IPS-NIHi7 (cell line): ENCODE measurements around the gene TBC1D2.
"Not testable (repeated sequence)": the region's sequence is repeated elsewhere in the genome, so short reads cannot be mapped to it uniquely, and the experiment has no call there.

Experiments used
- DNase-seq: peaks from one replicate; pipeline ENCODE4 v3.0.0; 2012; ENCODE audit warnings: mixed read lengths; ENCODE audit errors: extremely low spot score

TBC1D2 gene, protein sequence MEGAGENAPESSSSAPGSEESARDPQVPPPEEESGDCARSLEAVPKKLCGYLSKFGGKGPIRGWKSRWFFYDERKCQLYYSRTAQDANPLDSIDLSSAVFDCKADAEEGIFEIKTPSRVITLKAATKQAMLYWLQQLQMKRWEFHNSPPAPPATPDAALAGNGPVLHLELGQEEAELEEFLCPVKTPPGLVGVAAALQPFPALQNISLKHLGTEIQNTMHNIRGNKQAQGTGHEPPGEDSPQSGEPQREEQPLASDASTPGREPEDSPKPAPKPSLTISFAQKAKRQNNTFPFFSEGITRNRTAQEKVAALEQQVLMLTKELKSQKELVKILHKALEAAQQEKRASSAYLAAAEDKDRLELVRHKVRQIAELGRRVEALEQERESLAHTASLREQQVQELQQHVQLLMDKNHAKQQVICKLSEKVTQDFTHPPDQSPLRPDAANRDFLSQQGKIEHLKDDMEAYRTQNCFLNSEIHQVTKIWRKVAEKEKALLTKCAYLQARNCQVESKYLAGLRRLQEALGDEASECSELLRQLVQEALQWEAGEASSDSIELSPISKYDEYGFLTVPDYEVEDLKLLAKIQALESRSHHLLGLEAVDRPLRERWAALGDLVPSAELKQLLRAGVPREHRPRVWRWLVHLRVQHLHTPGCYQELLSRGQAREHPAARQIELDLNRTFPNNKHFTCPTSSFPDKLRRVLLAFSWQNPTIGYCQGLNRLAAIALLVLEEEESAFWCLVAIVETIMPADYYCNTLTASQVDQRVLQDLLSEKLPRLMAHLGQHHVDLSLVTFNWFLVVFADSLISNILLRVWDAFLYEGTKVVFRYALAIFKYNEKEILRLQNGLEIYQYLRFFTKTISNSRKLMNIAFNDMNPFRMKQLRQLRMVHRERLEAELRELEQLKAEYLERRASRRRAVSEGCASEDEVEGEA

DNA sequence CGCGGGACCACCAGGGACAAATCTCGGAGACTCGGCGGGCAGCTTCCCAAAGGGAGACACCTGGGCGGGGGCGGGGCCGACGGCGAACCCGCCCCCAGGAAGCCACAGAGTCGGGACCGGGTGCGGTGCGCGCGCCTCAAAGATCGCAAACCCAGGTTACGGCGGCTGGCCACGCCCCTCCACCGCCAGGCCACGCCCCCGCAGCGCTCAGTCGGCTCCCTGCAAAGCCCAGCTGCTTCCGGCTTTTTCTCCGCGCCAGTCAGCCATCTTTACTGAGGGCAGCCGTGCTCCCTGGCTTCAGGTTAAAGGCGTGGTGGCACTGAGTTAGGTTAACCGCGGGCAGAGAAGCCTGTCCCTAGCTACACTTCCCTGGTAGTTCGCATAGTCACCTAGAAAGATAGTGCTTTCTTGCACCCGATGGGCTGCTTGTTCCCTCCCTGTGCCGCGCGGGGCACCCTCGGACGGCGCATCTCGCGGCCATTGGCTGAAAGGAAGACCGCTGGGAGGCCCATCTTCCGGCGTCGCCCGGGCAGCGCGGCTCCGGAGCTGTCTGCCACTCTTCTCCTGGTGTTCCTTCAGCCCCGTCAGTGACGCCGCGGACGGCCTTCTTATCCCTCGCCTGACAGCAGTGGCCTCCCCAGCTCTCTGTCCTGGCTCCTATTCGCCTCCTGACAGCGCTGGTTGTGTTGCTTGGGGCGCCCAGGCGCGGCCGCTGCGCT lies at the start of gene TBC1D2:
Gene TBC1D2 (minus strand): TSS at position 72 of the 719 bp plus-strand sequence. CDS start 108 bp downstream, outside the sequence.
- DNase-seq: peak; percentile 98

GRCh38 chr9:98304381-98304780 lies 48.9 kb upstream of the TBC1D2 start:
- no peak for DNase-seq

GRCh38 chr9:98303633-98304125 lies 48.2 kb upstream of the TBC1D2 start:
- DNase-seq: no peak

DNA sequence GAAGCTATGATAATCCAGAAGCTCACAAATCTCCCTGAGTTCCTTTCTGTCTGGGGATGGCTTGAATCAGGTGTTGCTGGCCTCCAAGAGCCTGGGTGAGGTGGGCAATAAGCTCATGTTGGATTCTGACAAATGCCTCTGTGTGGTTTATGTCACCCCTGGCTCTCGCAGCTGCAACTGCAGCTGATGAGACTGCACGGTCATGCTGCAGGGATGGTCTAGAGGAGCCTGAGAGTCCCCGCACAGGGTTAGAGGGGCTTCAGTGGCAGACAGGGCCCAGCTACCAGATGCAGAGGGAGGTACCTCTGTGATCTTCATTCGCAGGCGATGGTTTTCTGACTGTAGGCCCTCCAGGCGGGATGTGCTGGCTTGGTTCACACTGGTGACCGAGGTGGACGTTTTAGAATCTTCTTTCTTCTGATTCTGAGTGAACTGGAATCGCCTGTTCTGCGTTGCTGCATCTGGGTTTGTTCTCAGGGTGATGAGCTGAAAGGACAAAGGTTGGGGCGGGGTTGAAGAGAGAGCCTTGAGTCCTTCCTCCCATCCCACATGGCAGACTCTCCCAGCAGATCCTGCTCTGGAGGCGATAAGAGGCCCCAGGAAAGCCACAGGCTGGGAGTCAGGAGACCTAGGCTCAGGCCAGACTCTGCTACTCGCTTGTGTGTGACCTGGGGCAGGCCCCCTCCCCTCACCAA lies 47.6 kb upstream of the TBC1D2 start:
- DNase-seq: no peak

DNA sequence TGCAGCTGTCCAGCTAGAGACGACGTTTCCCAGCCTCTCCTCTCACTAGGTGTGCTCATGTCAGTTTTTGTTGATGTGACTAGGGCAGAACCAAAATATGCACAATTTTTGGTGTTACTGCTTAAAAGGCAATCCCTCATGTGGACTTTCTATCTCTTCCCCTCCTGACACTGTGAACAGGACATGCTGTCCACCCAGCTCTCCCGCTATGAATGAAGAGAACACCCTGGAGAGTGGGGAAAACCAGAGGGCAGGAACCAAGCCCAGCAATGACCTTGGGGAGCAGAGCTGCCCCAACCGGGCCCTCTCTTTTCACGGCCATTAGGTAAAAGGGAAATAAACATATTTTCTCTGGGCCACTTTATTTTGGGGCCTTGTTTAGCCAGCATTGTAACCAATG lies 46.7 kb upstream of the TBC1D2 start:
- no peak for DNase-seq

DNA sequence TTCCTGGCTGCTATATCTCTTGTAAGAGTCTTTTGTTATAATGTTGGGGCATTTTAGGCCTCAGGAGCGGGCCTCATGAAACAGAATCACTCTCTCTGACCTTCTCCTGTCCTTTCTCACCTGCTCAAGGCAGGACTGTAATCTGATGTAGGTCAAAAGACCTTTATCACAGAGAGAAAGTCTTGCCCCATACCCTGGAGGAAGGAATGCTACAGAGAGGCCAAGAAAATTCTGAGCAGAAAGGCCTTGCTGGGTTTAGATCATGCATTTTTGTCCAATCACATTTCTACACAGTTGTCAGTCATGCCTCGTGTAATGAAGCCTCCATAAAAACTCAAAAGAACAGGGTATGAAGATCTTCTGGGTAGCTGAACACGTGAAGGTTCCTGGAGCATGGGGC lies 45.2 kb upstream of the TBC1D2 start:
- no peak for DNase-seq

- DNase-seq: no peak
These were observed 43.0 kb upstream of the TBC1D2 start for GRCh38 chr9:98298476-98298875.

DNA sequence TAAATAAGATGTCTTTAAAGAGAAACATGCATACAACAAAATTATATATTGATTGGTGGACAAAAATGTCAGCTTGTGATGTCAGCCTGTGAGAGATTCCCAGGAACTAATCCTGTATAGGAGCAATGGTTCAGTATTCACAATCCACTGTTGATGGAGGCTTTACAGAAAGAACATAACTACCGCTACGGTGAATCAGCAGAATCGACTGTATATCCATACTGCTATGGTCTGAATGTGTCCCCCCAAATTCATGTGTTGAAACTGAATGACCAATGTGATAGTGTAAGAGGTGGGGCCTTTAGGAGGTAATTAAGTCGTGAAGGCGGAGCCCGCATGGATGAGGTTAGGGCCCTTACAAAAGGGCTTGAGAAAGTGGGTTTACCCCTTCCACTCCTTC lies 40.4 kb upstream of the TBC1D2 start:
- DNase-seq: no peak

GRCh38 chr9:98291820-98292219 lies 36.4 kb upstream of the TBC1D2 start:
- no peak for DNase-seq

- no peak for DNase-seq
These were observed 35.0 kb upstream of the TBC1D2 start for GRCh38 chr9:98290411-98290810.

GRCh38 chr9:98289614-98290201 lies 34.3 kb upstream of the TBC1D2 start:
- DNase-seq: no peak

DNA sequence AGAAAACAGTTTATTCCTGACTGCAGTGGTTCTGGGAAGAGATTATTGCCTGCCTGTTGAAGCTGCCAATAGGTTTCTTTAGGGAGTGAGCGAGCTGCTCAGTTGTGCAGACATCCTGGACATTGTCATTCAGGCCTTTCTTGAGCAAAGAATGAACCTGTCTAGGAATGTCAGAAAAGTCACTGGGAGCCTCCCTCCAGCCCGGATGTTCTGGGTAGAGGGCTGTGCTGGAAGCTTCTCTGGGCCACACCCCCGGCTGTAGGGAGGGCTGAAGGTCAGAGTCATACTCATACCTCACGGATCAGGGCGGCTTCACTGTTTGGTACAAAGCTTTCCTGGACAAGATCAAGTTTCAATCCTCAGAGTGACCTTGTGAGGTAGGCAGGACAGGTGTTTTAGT lies 33.4 kb upstream of the TBC1D2 start:
- no peak for DNase-seq

DNA sequence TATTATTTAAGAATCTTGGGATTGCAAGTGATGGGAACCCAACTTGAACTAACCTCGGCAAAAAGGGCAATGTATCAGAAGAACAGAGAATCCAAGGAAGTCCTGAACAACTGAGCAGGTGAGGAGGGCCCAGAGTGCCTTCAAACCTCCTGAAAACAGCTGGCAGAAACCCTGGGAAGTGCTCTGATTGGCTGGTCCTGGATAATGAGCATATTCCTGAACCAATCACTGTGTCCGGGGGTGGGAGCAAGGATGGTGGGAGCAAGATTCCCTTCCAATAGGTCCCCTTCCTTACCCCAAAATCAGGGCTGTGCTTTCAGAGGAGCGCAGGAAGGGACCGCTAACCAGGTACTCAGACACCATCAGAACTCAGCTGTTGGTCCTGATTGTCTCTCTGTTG lies 31.9 kb upstream of the TBC1D2 start:
- DNase-seq: peak; percentile 72

DNA sequence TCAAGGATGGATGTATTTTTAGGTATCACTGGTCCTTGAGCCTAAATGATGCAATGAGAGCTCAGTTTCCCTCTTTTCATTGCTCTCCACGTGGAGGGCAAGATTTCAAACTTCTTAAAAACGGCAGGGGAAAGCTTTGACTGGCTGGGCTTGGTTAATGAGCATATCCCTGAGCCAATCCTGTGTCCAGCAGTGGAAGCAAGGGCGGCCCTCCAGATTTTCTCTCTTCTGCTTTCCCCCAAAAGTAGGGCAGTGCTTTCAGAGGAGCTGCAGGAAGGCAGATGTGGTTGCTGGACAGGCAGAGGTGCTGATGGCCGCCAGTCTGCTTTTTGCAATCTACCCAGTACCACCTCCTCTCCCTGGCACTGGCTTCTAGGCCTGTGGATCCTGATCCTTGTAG lies 30.0 kb upstream of the TBC1D2 start:
- no peak for DNase-seq

DNA sequence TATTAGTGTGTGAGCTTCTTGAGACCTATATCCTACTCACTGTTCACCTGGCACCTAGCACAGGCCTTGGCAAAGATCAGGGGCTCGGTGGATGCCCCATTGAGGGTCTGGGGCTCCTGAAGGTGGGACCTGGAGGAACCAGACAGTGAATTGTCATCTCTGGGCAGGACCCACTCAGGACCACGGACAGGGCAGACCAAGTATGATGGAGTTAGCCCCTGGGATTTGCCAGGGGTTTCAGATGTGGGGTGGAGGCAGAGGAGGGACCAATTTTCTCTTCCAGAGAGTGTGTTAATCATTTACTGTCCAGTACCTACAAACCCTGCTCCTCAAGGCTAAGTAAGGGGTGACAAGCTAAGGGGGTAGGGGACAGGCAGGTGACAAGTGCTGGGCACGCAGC lies 29.3 kb upstream of the TBC1D2 start:
- no peak for DNase-seq

DNA sequence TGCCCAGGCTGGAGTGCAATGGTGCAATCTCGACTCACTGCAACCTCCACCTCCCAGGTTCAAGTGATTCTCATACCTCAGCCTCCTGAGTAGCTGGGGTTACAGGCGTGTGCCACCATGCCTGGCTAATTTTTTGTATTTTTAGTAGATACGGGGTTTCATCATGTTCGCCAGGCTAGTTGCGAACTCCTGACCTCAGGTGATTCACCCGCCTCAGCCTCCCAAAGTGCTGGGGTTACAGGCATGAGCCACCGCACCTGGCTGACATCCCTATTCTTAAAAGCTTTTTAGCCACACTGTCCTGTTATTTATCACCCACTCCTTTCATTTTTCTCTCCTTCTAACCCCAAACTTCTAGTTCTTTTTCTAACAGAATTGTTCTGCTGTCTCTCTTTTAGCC lies 27.7 kb upstream of the TBC1D2 start:
- DNase-seq: not testable (repeated sequence)

DNA sequence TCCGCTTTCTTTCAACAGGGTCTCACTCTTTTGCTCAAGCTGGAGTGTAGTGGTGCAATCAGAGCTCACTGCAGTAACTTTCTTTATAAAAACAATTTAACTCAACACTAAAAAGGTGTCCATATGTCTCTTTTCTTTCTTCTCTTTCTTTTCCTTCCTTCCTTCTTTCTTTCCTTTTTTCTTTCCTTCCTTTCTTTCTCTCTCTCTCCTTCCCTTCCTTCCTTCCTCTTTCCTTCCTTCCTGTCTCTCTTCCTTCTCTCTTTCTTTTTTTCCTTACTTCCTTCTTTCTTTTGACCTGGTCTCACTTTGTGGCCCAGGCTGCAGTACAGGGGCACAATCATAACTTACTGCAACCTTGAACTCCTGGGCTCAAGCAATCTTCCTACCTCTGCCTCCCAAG lies 25.8 kb upstream of the TBC1D2 start:
- DNase-seq: no peak

GRCh38 chr9:98280574-98280973 lies 25.1 kb upstream of the TBC1D2 start:
- no peak for DNase-seq

- DNase-seq: no peak
These were observed 24.7 kb upstream of the TBC1D2 start for GRCh38 chr9:98280162-98280561.

DNA sequence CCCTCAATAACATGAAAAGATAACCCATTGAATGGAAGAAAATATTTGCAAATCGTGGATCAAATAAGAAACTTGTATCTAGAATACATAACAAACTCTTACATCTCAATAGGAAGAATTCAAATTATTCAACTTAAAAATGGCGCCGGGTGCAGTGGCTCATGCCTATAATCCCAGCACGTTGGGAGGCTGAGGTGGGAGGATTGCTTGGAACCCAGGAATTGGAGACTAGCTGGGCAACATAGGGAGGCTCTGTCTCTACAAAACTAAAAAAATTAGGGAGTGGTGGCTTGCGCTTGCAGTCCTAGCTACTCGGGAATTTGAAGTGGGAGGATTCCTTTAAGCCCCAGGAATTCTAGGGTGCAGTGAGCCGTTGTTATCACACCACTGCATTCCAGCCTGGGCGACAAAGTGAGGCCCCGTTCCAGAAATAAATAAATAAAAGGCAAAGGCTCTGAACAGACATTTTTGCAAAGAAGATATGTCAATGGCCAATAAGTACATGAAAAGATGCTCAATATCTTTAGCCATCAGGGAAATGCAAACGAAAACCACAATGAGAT lies 21.5 kb upstream of the TBC1D2 start:
- no peak for DNase-seq

DNA sequence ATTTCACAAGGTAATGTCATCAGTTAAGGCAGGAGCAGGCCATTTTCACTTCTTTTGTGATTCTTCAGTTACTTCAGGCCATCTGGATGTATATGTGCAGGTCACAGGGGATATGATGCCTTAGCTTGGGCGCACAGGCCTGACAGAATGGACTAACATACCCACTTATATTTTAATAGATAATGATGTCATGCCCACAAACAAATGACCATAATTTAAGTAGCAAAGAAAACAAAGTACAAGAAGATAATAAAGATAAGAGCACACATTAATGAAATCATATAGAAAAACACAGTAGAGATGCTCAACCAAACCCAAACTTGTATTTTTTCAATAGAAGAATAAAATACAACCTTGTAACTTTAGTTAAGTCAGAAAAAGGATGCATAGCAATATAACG lies 19.7 kb upstream of the TBC1D2 start:
- no peak for DNase-seq
